SK-N-SH (cell line): ENCODE results near the gene EIF3B. TPM values are rescaled to one million over a fixed set of nuclear protein-coding genes. Genes with fewer than 3 reads are reported as not detected.

Experiments
- CTCF ChIA-PET: fragments of 300-600, 350-600 bp; formaldehyde crosslinking; extraction: SDS; loops from one replicate; lab custom pipeline; 2021; lab: Yijun Ruan, JAX
- POLR2A ChIA-PET: fragments of 350-600 bp; sonication (Branson Sonifier 250); formaldehyde crosslinking; extraction: SDS; loops from one replicate; lab custom pipeline; 2020; ENCODE audit warnings: antibody characterized with exemption, inconsistent platforms; lab: Yijun Ruan, JAX
- DNase-seq: peaks from one replicate; pipeline ENCODE4 v3.0.0; 2012
- H2AFZ ChIP-seq: fragments of 200-600 bp; sonication (generic); 2 replicates; pipeline ENCODE4 v1.8.1; 2016; ENCODE audit warnings: antibody characterized with exemption, mild to moderate bottlenecking, low read depth
- H3F3A ChIP-seq: fragments of 200-600 bp; sonication (generic); replicated peaks from 2 replicates; pipeline ENCODE3; 2016; ENCODE audit warnings: antibody characterized with exemption, mild to moderate bottlenecking; ENCODE audit not compliant: insufficient read depth
- H3K27ac ChIP-seq, 2 experiments: fragments of 200-500 bp in 1 of 2; fragments of 200-600 bp in 1 of 2; sonication (Bioruptor generic) in 1 of 2; sonication (generic), shearing (Covaris generic) in 1 of 2; 2 replicates each; pipeline versions ENCODE4 v1.5.1 to v1.6.1; 2014 to 2016; ENCODE audit warnings: low read depth in 2 of 2, inconsistent platforms in 1 of 2, low read length in 1 of 2, mild to moderate bottlenecking in 1 of 2, mixed read lengths in 1 of 2
- H3K27me3 ChIP-seq: fragments of 200-600 bp; sonication (generic), shearing (Covaris generic); 2 replicates; pipeline ENCODE4 v1.6.1; 2016; ENCODE audit warnings: mixed run types; ENCODE audit not compliant: insufficient read depth
- H3K36me3 ChIP-seq, 2 experiments: fragments of 200-500 bp in 1 of 2; fragments of 200-600 bp in 1 of 2; sonication (Bioruptor generic) in 1 of 2; sonication (generic) in 1 of 2; replicated peaks in 1 of 2; 2 replicates each; pipeline versions ENCODE3 to v1.5.1; 2014 to 2016; ENCODE audit warnings: low read length in 1 of 2, mild to moderate bottlenecking in 1 of 2; ENCODE audit not compliant: insufficient read depth in 2 of 2, control insufficient read depth in 1 of 2
- H3K4me1 ChIP-seq, 2 experiments: fragments of 200-500 bp in 1 of 2; fragments of 200-600 bp in 1 of 2; sonication (Bioruptor generic) in 1 of 2; sonication (generic), shearing (Covaris generic) in 1 of 2; 2 replicates each; pipeline versions ENCODE4 v1.5.1 to v1.6.1; 2014 to 2016; ENCODE audit warnings: low read depth in 1 of 2, low read length in 1 of 2, mixed run types in 1 of 2; ENCODE audit not compliant: insufficient read depth in 2 of 2, control insufficient read depth in 1 of 2
- H3K4me2 ChIP-seq: fragments of 200-600 bp; sonication (generic), shearing (Covaris generic); 2 replicates; pipeline ENCODE4 v1.6.1; 2017; ENCODE audit warnings: mixed run types
- H3K4me3 ChIP-seq, 2 experiments: fragments of 200-500 bp in 1 of 2; fragments of 200-600 bp in 1 of 2; sonication (Bioruptor generic) in 1 of 2; sonication (generic), shearing (Covaris generic) in 1 of 2; 2 replicates each; pipeline versions ENCODE4 v1.5.1 to v1.8.1; 2014 to 2016; ENCODE audit warnings: low read depth in 2 of 2, inconsistent platforms in 1 of 2, low read length in 1 of 2, mild to moderate bottlenecking in 1 of 2, mixed read lengths in 1 of 2, moderate library complexity in 1 of 2
- H3K79me2 ChIP-seq: fragments of 200-600 bp; sonication (generic); 2 replicates; pipeline ENCODE4 v1.8.1; 2017; ENCODE audit warnings: mild to moderate bottlenecking; ENCODE audit not compliant: insufficient read depth
- H3K9ac ChIP-seq: fragments of 200-600 bp; sonication (generic); 2 replicates; pipeline ENCODE4 v1.6.1; 2017; ENCODE audit warnings: mixed run types
- H3K9me2 ChIP-seq: fragments of 200-600 bp; sonication (generic); 2 replicates; pipeline ENCODE4 v1.6.1; 2017; ENCODE audit warnings: mixed run types
- H3K9me3 ChIP-seq: fragments of 200-600 bp; sonication (generic); 2 replicates; pipeline ENCODE4 v1.6.1; 2017; ENCODE audit warnings: mixed run types, mild to moderate bottlenecking, moderate library complexity
- H4K20me1 ChIP-seq: fragments of 200-600 bp; sonication (generic); 2 replicates; pipeline ENCODE4 v1.6.1; 2017; ENCODE audit warnings: mild to moderate bottlenecking, mixed run types; ENCODE audit not compliant: insufficient read depth
- CHD2 ChIP-seq: fragments of 150-350 bp; IDR thresholded peaks from 2 replicates; pipeline ENCODE4 v1.6.1; 2018; ENCODE audit warnings: low read length; ENCODE audit not compliant: partially characterized antibody
- ELF1 ChIP-seq: IDR thresholded peaks from 2 replicates; pipeline ENCODE4 v1.4.0; 2012
- EZH2phosphoT487 ChIP-seq: fragments of 200-600 bp; sonication (generic); IDR thresholded peaks from 2 replicates; pipeline ENCODE4 v1.6.1; 2017; ENCODE audit warnings: low read depth, mixed run types, mild to moderate bottlenecking, antibody characterized with exemption, moderate library complexity, borderline replicate concordance
- FOSL2 ChIP-seq: IDR thresholded peaks from 2 replicates; pipeline ENCODE4 v1.4.0; 2012; ENCODE audit warnings: low read depth, mild to moderate bottlenecking, moderate library complexity, borderline replicate concordance
- FOXJ3 ChIP-seq: sonication (generic); formaldehyde crosslinking; IDR thresholded peaks from 2 replicates; pipeline ENCODE4 v1.5.1; 2020; ENCODE audit warnings: mild to moderate bottlenecking, missing genetic modification reagents
- FOXM1 ChIP-seq: IDR thresholded peaks from 2 replicates; pipeline ENCODE4 v1.4.0; 2012; ENCODE audit warnings: low read depth, mild to moderate bottlenecking
- GATA2 ChIP-seq: sonication (generic); formaldehyde crosslinking; IDR thresholded peaks from 2 replicates; pipeline ENCODE4 v1.5.0; 2020; ENCODE audit warnings: mild to moderate bottlenecking, missing genetic modification reagents
- MEF2A ChIP-seq: IDR thresholded peaks from 2 replicates; pipeline ENCODE4 v1.4.0; 2012; ENCODE audit warnings: low read depth, borderline replicate concordance
- MXI1 ChIP-seq: IDR thresholded peaks from 2 replicates; pipeline ENCODE4 v1.6.1; 2012; ENCODE audit warnings: mild to moderate bottlenecking, low read depth, low read length, improper control_type of control experiment
- NFIC ChIP-seq: IDR thresholded peaks from 2 replicates; pipeline ENCODE4 v1.4.0; 2012; ENCODE audit warnings: borderline replicate concordance
- PBX3 ChIP-seq: IDR thresholded peaks from 2 replicates; pipeline ENCODE4; 2012
- POLR2AphosphoS5 ChIP-seq: IDR thresholded peaks from 2 replicates; pipeline ENCODE4 v1.6.1; 2012; ENCODE audit warnings: low read depth, low read length
- RAD21 ChIP-seq: IDR thresholded peaks from 2 replicates; pipeline ENCODE4 v1.6.1; 2012; ENCODE audit warnings: mild to moderate bottlenecking, low read length
- RCOR1 ChIP-seq: fragments of 150-350 bp; IDR thresholded peaks from 2 replicates; pipeline ENCODE4 v1.6.1; 2017; ENCODE audit warnings: antibody characterized with exemption, low read length
- REST ChIP-seq: IDR thresholded peaks from 2 replicates; pipeline ENCODE4 v1.6.1; 2012; ENCODE audit warnings: mild to moderate bottlenecking, low read depth, low read length, moderate library complexity
- RXRA ChIP-seq: IDR thresholded peaks from 2 replicates; pipeline ENCODE4 v1.4.0; 2012; ENCODE audit warnings: low read depth, mild to moderate bottlenecking, borderline replicate concordance
- SIN3A ChIP-seq: IDR thresholded peaks from 2 replicates; pipeline ENCODE4 v1.6.1; 2012; ENCODE audit warnings: low read depth, mild to moderate bottlenecking, low read length, moderate library complexity, borderline replicate concordance
- TAF1 ChIP-seq: IDR thresholded peaks from 2 replicates; pipeline ENCODE4 v1.6.1; 2012; ENCODE audit warnings: low read depth, mild to moderate bottlenecking, low read length, moderate library complexity, borderline replicate concordance
- TCF12 ChIP-seq: IDR thresholded peaks from 2 replicates; pipeline ENCODE4 v1.4.0; 2012
- TEAD4 ChIP-seq: IDR thresholded peaks from 2 replicates; pipeline ENCODE4 v1.4.0; 2012; ENCODE audit warnings: mild to moderate bottlenecking, borderline replicate concordance; ENCODE audit not compliant: insufficient read depth
- USF2 ChIP-seq: fragments of 150-350 bp; IDR thresholded peaks from 2 replicates; pipeline ENCODE4 v1.6.1; 2017; ENCODE audit warnings: antibody characterized with exemption, low read length, low read depth, borderline replicate concordance
- YY1 ChIP-seq: IDR thresholded peaks from 2 replicates; pipeline ENCODE4 v1.4.0; 2012; ENCODE audit warnings: low read depth, mild to moderate bottlenecking
- WGBS: methylation state at CpG from one replicate; pipeline ENCODE4 v1.1.6; 2017; ENCODE audit warnings: low lambda C conversion rate; 5-methylcytosine and 5-hydroxymethylcytosine counted together
- polyA plus RNA-seq, 3 experiments: library from polyadenylated mRNA; depleted of rRNA; stranded (reverse); fragments of >200 nt; gene quantifications; 2 replicates each; pipeline ENCODE4 v1.2.3, GENCODE V29; 2012

EIF3B gene
- polyA plus RNA-seq, 1 of the 3 experiments (the other 2 are of a cell fraction): 151 TPM

- H3F3A ChIP-seq: peaks cover 7% of the 10 kb centered on the region
- WGBS: 73% methylated on average over 1 of the region's 1 CpG
- CTCF ChIA-PET: no interaction called here
- no peak for TF ChIP-seq YY1
- no peak for TF ChIP-seq TCF12
- no peak for TF ChIP-seq REST
- TF ChIP-seq MXI1: no peak
- TF ChIP-seq TAF1: no peak
- TF ChIP-seq MEF2A: no peak
- TF ChIP-seq CHD2: no peak
- TF ChIP-seq RXRA: no peak
- no peak for TF ChIP-seq FOSL2
- no peak for TF ChIP-seq USF2
- no peak for TF ChIP-seq ELF1
- TF ChIP-seq, all 33 proteins: peak for 0
- Histone ChIP-seq H3K9me3 (no peaks in the 10 kb centered on the region), H2AFZ (no peak overlapping the region), H3K4me2 (no peak overlapping the region), H3K27ac (no peak overlapping the region), H3K27me3 (no peaks in the 10 kb centered on the region), H4K20me1 (no peaks in the 10 kb centered on the region), H3K4me1 (peaks cover 0 to 3% of the 10 kb centered on the region in 2 experiments; a peak in 1 of 4 replicates), H3K79me2 (peaks cover 33% of the 10 kb centered on the region), H3K36me3 (no peaks in the 10 kb centered on the region), H3K9me2 (no peaks in the 10 kb centered on the region), H3K9ac (no peak overlapping the region), H3K4me3 (no peak overlapping the region)
- POLR2A ChIA-PET: no interaction called here
- no peak for DNase-seq
Measured at GRCh38 chr7:2315787-2316186, 38.8 kb upstream of the EIF3B start.

GRCh38 chr7:2316578-2316977, 38.0 kb upstream of the EIF3B start:
- WGBS: 95% methylated on average over 1 of the region's 1 CpG
- TF ChIP-seq TCF12: no peak
- no peak for TF ChIP-seq TEAD4
- no peak for TF ChIP-seq RCOR1
- TF ChIP-seq YY1: no peak
- TF ChIP-seq USF2: no peak
- TF ChIP-seq FOXJ3 (CRISPR knock-in tag): no peak
- no peak for TF ChIP-seq POLR2AphosphoS5
- no peak for TF ChIP-seq PBX3
- TF ChIP-seq FOXM1: no peak
- TF ChIP-seq MEF2A: no peak
- TF ChIP-seq TAF1: no peak
- no peak for TF ChIP-seq EZH2phosphoT487
- TF ChIP-seq GATA2 (CRISPR knock-in tag): no peak
- TF ChIP-seq ELF1: no peak
- no peak for TF ChIP-seq SIN3A
- no peak for TF ChIP-seq RAD21
- TF ChIP-seq NFIC: no peak

More at GRCh38 chr7:2316578-2316977, 38.0 kb upstream of the EIF3B start:
- no peak overlapping the region for H3K4me2 ChIP-seq
- no peak overlapping the region for H3K27ac ChIP-seq
- H3K9ac ChIP-seq: no peak overlapping the region
- CTCF ChIA-PET: no interaction called here
- no peak overlapping the region for H2AFZ ChIP-seq
- no peaks in the 10 kb centered on the region for H3K36me3 ChIP-seq
- peaks cover 25% of the 10 kb centered on the region for H3K79me2 ChIP-seq
- no peaks in the 10 kb centered on the region for H4K20me1 ChIP-seq
- H3K9me3 ChIP-seq: no peaks in the 10 kb centered on the region
- no peaks in the 10 kb centered on the region for H3K9me2 ChIP-seq
- POLR2A ChIA-PET: no interaction called here
- no peak overlapping the region for H3K4me3 ChIP-seq
- DNase-seq: no peak
- H3K27me3 ChIP-seq: no peaks in the 10 kb centered on the region
- H3K4me1 ChIP-seq: peaks cover 0 to 3% of the 10 kb centered on the region in 2 experiments; a peak in 1 of 4 replicates
- H3F3A ChIP-seq: peaks cover 7% of the 10 kb centered on the region
